ENCODE results near the gene ZFP57.

Gene ZFP57

DNA sequence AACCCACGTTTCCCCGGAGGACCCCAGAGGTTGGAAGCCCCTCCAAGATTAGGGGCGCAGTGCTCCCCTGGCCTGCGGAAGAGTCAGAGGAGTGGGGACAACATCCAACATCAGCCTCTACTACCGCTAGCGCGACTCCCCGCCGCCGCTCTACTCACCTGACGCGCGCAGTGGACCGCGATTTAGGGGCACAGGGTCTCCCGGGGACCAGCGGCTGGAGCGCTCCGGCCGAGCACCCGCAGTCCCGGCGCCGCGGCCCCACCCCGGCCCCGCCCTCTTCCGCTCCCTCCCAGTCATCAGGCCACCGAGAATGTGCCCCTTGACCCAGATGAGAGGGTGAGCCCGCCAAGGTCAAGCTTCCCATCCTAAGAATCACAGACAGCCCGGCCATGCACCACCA lies at the start of gene ZFP57:
Gene ZFP57, minus strand, starts transcription at position 249 of the 400 bp plus-strand sequence. CDS start 4,149 bp downstream, outside the sequence.
- no peak for DNase-seq (ENCODE audit: low spot score)

DNA sequence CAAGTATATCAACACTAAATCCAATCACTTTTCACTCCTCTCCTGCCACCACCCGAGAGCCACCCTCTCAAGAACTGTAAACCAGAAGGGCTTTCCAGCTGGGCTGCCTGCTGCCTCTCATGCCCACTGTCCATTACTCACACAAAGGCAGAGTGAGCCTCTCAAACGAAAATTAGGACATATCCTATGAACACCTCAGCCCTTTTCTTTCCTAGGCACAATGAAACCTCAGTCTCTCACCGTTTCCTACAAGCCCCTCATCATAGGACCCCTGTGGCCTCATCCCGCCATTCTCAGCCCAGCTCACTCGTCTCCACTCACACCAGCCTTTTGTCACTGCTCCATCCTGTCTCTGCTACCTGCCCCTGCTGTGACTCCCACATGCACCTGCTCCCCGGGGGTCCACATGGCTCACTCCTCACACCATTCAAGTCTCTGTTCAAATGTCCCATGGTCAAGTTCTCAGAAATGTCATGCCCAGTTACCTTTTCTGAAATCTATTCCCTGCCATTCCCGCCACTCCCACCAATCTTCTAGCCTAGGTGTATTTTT lies 49.7 kb upstream of the ZFP57 start:
- no peak for DNase-seq (ENCODE audit: low spot score)

DNA sequence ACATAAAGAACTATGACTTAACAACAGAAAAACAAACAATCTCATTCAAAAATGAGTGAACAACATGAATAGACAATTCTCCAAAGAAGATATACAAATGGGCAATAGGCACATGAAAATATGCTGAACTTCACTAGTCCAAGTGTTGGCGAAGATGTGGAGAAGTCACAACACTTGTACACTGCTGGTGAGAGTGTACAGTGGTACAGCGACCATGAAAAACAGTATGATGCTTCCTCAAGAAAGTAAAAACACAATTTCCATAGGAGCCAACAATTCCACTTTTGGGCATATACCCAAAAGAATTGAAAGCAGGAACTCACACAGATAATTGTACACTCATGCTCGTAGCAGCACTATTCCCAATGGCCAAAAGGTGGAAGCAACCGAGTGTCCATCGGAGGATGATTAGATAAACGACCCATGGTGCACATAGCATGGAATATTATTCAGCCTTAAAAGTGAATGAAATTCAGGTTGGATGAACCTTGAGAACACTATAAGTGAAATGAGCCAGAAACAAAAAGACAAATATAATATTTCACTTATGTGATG lies 48.9 kb upstream of the ZFP57 start:
- no peak for DNase-seq (ENCODE audit: low spot score)

DNA sequence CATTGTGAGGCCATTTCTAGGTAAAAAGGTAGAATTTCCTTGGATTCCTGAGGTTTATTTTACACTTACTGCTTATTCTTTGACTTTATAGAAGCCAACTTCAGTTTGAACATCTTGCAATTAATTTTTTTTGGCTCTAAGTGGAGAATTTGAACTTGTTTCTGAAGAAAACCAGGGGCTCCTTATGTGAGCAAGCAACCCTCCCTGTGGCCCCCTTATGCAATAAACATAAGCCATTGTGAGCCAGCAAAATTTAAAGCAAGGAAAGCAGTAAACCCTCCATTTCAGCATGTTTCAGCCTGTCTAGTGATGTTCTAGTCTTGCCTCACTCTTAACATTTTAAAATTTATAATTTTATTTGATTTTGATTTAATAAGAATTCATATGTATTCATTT lies 47.9 kb upstream of the ZFP57 start:
- no peak for DNase-seq (ENCODE audit: low spot score)

DNA sequence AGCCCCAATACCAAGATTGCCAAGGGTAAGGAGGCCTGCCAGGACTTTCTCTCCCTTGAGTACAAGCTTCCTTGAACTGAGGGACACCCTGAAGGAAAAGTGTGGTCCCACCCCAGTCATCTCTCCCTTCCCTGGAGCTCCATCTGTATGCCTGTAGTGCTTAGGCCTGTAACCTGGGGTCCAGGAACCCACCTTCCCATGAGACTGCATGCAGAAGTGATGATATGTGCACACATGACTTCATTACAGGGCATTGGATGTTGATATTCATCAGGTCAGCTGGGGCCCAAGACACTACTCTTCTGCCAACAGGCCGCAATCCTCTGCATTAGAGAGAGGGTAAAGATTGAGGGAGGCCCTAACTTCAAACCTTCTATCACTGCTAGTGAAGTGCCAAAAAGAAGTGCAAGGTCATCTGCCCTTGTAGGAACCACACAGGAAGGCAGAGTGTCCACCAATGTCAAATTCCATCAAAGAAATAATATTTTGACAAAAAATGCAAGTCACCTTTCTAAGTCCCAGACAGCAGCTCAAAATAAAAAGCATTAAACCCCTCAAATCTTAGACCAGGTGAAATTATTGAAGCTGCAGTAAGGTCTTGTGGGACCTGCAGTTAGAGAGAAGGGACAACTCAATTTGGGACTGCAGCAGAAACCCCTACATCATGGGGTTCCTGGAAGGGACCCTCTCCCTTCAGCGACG lies 47.4 kb upstream of the ZFP57 start:
- no peak for DNase-seq (ENCODE audit: low spot score)

DNA sequence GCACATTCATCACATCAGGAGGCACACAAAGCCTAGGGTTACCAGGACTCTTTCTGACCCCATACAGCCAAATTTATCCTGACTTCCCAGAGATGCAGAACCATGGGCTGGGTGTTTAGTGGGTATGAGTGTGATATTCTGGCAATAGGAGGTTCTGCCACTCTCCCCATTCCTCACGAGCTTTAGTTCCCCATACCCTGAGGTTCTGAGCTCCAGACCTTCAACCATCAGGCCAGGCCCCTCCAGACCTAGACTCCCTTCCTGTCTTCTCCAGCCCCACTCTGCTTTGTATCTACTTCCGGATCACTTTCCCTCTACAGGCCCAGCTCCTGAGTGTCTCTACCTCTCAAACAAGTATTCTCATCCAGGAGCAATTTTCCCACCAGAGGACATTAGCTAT lies 46.7 kb upstream of the ZFP57 start:
- no peak for DNase-seq (ENCODE audit: low spot score)

DNA sequence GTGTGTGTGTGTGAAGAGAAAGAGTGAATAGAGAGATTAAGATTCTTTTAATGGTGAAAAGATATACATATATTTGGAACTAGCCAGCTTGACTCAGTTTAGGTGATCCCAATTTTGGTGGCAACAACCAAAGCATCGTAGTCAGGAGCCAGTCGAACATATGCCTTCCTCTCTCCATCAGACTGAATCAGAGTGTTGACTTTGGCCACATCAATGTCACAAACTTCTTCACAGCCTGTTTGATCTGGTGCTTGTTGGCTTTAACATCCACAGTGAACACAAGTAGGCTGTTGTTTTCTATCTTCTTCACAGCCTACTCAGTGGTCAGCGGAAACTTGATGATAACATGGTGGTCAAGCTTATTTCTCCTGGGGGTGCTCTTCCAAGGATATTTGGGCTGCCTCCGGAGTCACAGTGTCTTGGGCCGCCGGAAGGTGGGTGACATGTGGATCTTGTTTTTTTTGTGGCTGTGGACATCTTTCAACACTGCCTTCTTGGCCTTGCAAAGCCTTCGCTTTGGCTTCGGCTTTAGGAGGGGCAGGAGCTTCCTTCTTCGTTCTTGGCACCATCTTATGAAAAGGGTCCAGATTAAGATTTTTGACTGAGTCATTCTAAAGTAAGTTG lies 45.7 kb upstream of the ZFP57 start:
- DNase-seq (ENCODE audit: low spot score), result no peak

DNA sequence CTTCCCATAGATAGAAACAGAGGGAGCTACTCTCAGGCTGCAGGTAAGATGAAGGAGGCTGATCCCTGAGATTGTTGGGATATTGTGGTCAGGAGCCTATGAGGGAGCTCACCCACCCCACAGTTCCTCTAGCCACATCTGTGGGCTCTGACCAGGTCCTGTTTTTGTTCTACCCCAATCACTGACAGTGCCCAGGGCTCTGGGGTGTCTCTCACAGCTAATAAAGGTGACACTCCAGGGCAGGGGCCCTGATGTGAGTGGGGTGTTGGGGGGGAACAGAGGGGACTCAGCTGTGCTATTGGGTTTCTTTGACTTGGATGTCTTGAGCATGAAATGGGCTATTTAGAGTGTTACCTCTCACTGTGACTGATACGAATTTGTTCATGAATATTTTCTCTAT lies 45.0 kb upstream of the ZFP57 start:
- DNase-seq (ENCODE audit: low spot score), result no peak

DNA sequence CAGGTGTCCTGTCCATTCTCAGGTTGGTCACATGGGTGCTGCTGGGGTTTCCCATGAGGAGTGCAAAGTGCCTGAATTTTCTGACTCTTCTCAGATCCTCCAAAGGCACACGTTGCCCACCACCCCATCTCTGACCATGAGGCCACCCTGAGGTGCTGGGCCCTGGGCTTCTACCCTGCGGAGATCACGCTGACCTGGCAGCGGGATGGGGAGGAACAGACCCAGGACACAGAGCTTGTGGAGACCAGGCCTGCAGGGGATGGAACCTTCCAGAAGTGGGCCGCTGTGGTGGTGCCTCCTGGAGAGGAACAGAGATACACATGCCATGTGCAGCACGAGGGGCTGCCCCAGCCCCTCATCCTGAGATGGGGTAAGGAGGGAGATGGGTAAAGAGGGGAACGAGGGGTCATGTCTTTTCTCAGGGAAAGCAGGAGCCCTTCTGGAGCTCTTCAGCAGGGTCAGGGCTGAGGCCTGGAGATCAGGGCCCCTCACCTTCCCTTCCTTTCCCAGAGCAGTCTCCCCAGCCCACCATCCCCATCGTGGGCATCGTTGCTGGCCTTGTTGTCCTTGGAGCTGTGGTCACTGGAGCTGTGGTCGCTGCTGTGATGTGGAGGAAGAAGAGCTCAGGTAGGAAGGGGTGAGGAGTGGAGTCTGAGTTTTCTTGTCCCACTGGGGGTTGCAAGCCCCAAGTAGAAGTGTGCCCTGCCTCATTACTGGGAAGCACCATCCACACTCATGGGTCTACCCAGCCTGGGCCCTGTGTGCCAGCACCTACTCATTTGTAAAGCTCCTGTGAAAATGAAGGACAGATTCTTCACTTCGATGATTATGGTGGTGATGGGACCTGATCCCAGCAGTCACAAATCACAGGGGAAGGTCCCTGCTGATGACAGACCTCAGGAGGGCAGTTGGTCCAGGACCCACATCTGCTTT lies 44.3 kb upstream of the ZFP57 start:
- DNase-seq (ENCODE audit: low spot score), result no peak

DNA sequence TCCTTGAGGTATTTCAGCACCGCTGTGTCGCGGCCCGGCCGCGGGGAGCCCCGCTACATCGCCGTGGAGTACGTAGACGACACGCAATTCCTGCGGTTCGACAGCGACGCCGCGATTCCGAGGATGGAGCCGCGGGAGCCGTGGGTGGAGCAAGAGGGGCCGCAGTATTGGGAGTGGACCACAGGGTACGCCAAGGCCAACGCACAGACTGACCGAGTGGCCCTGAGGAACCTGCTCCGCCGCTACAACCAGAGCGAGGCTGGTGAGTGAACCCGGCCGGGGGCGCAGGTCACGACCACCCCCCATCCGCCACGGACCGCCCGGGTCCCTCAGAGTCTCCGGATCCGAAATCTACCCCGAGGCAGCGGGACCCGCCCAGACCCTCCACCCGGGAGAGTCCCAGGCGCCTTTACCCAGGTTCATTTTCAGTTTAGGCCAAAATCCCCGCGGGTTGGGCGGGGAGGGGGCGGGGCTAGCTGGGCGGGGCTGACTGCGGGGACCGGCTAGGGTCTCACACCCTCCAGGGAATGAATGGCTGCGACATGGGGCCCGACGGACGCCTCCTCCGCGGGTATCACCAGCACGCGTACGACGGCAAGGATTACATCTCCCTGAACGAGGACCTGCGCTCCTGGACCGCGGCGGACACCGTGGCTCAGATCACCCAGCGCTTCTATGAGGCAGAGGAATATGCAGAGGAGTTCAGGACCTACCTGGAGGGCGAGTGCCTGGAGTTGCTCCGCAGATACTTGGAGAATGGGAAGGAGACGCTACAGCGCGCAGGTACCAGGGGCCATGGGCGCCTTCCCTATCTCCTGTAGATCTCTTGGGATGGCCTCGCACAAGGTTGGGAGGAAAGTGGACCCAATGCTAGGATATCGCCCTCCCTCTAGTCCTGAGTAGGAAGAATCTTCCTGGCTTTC lies 43.0 kb upstream of the ZFP57 start:
- DNase-seq (ENCODE audit: low spot score), result no peak

DNA sequence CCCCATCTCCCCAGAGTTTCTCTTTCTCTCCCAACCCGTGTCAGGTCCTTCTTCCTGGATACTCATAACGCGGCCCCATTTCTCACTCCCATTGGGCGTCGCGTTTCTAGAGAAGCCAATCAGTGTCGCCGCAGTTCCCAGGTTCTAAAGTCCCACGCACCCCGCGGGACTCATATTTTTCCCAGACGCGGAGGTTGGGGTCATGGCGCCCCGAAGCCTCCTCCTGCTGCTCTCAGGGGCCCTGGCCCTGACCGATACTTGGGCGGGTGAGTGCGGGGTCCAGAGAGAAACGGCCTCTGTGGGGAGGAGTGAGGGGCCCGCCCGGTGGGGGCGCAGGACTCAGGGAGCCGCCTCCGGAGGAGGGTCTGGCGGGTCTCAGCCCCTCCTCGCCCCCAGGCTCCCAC lies 42.3 kb upstream of the ZFP57 start, which contains the start of gene HLA-F:
Gene HLA-F, plus strand, starts transcription at position 173 of the 404 bp plus-strand sequence. Its CDS starts 30 bp downstream, at position 203.
- peak; percentile 20 for DNase-seq (ENCODE audit: low spot score)

DNA sequence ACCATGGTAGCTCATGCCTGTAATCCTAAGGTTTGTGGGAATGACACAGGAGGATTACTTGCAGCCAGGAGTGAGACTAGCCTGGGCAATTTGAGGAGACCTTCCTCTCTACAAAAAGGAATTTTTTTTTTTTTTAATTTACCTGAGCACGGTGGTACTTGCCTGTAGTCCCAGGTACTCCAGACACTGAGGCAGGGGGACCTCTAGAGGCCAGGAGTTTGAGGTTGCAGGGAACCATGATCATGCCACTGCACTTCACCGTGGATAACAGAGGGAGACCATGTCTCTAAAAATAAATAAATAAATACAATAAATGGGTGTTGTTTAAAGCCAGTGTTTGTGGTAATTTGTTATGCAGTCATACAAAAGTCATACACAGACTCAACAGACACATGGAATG lies 39.9 kb upstream of the ZFP57 start:
- no peak for DNase-seq (ENCODE audit: low spot score)

DNA sequence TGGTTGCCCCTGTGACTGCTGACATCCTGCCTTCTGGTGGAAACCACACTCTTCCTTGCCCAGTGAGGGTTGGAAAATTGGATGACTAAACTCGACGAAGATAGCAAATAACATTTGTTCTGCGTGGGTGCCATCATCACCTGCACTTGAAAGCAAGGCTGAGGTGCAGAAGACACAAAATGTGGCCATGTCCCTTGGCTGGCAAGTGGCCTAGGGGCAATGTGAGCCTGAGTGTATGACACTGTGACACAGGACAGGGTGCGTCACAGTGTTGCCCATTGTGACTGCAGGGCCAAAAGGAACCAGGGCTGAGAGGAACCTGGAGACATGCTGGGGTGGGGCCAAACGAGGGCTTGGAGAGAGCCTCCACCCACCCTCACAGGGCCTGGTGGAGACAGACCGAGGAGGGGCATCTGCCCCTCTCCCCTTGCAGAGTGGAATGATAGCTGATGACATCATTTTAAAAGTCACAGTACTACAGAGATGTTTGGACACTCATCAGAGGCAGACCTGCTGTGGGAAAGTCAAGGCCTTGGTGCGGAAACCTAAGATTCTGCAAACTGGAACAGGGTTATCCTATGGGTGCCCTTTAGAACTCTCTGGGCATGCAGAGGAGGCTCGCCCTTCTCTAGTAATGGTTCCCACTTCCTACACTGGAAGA lies 29.5 kb upstream of the ZFP57 start:
- no peak for DNase-seq (ENCODE audit: low spot score)

DNA sequence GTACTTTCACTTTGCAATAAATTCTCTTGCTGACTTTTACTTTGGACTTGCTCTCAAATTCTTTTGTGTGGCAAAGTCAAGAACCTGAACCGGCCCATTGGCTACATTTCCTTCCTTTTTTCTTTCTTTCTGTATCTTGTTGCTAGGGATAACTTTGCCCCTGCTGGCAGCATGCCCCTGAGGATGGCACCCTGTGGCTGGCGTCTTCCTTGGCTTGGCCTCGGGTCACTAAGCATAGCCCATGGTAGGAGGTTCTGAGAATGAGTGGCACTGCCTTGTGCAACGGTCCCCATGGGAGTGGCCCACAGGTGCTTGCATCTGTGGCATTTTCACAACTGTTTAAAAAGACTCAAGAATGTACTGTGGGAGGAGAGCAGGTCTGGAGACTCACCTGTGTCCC lies 28.2 kb upstream of the ZFP57 start:
- no peak for DNase-seq (ENCODE audit: low spot score)

DNA sequence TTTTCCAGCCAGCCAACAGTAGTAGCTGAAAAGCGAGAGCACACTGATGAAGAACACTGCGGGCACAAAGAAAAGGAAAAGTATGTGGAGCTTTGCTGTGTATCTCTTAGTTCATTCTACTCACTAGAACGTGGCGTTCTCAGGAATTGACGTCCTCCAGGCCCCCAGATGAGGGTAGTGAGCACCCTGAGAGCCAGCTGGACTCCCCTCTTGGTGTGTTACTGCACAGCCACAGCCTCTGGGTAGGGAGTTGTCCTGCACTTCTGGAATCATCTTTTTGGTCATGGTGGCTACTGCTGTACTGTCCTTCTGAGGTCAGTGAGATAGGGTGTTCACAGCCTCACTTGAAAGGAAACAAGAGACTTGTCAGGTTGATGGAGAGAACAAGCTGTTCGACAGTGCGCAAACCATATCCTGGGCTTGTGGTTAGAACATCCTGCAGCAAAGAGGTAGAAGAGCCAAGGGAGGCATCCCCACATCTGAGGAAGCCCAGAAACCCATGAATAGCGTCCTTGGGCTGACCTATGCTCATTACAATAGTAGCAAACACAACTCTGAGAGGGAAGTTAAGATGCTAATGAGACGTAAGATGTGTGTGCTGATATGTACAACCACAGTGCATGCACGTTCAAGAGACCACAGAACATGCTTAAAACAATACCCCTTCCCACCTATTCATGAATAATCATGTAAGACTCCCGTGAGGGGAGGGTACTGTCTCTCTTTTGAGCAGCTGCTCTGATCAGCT lies 27.7 kb upstream of the ZFP57 start:
- no peak for DNase-seq (ENCODE audit: low spot score)

DNA sequence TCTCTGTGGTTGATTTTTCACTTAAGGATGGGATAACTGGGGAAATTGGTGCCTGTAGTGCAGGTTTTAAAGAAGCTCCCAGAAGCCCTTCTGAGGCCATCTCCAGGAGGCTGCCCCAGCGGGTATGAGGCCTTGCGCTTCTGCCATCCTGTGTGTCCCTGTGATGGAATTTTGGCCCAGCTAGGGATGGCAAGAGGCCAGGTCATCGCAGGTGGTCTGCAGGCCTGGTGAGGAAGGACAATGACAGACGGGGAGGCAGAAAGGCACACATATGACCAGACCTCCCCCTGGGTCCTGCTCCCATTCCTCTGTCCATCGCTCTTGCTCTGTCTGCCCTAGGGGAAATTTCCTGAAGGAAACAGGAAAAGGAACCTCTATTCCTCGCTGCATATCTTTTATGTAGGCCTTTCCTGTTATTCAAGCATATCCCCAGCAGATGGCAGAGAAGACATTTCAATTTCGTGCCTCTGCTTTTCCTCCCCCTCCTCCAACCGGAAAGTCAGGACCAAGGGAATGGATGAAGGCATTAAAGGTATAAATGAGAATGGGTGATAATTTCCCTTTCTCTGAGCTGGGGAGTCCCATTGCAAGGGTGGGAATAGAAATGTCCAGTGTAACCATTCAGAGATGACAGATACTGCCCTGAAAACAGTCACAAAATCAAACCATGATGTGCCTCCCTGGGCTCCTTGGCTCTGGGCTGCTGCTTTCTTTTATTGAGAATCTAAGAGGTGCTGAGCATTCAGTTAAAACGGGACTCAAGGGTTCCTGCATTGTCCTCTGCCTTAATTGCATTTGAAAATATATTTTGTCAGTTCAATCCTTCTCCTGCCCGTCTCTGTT lies 24.7 kb upstream of the ZFP57 start:
- DNase-seq (ENCODE audit: low spot score), result peak; percentile 38

DNA sequence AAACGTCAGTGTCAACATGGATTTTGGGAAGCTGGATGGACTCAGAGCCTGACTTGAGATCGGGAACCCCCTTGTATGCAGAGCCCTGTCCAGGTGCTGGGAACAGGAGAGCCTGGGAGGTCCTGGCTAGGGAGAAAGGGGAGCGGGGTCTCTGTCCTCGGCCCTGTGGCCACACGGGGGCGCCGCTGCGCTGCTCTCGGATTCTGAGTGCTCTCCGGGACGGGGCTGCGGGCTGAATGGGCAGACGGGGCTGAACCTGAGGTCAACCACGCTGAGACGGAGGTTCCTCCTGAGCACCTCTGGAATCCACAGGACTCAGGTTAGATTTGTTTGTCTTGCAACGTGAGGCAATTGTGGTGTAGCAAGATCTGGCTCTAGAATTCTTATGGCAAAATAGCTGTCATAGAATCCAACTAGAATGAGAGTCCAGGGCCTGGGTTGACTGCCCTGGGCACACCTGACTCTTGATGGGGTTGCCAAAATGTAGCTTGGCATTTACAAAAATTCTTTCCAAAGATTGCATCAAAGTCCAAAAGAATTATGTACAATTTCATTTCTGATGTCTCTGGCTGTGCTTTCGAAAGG lies 21.7 kb upstream of the ZFP57 start:
- peak; percentile 22 for DNase-seq (ENCODE audit: low spot score)
